Stimulated activated naive B cell treated with anti-CD40 and anti-IgM and Interleukin-4, amounts not matched to agents 10 μg/mL and 1 μg/mL and 100 μg/mL, for 72 hours (primary cell): ENCODE results near the gene SEPTIN5.
A peak's percentile ranks its signal among the peaks of the same experiment; 100 is the strongest.

Experiments used
- ATAC-seq, 2 donors: fragments of 150-1000 bp; cut with Tn5 transposase; replicated peaks; 2 replicates each; pipeline ENCODE4 v1.10.0; 2021; ENCODE audit warnings: moderate library complexity in 1 of 2
- DNase-seq: peaks from one replicate; pipeline ENCODE4 v3.0.0; 2021
- H3K27ac Mint-ChIP-seq: one replicate; pipeline ENCODE4 v1.8.0; 2022; ENCODE audit warnings: mild to moderate bottlenecking, mixed read lengths
- H3K27me3 Mint-ChIP-seq, 2 donors: one replicate each; pipeline ENCODE4 v1.8.0; 2022; ENCODE audit warnings: mixed read lengths in 2 of 2
- H3K36me3 Mint-ChIP-seq, 2 donors: one replicate each; pipeline ENCODE4 v1.8.0; 2022; ENCODE audit warnings: mixed read lengths in 2 of 2, mild to moderate bottlenecking in 1 of 2
- H3K4me1 Mint-ChIP-seq, 2 donors: one replicate each; pipeline ENCODE4 v1.8.0; 2022; ENCODE audit warnings: mixed read lengths in 2 of 2, mild to moderate bottlenecking in 1 of 2
- H3K4me3 Mint-ChIP-seq, 2 donors: one replicate each; pipeline ENCODE4 v1.8.0; 2022; ENCODE audit warnings: mild to moderate bottlenecking in 2 of 2, mixed read lengths in 2 of 2, moderate library complexity in 1 of 2
- H3K9me3 Mint-ChIP-seq, 2 donors: one replicate each; pipeline ENCODE4 v1.8.0; 2022; ENCODE audit warnings: mixed read lengths in 2 of 2, mild to moderate bottlenecking in 1 of 2

Gene SEPTIN5

GRCh38 chr22:19714312-19715187 is at the start of gene SEPTIN5:
Gene SEPTIN5 (plus strand): TSS chr22:19714503. CDS start chr22:19714589, 86 bp downstream.
- no peak within 1 kb of the TSS for H3K27ac Mint-ChIP-seq
- no peaks in the 10 kb centered on the region for H3K36me3 Mint-ChIP-seq
- DNase-seq (no peak), ATAC-seq (no peak)
- H3K4me3 Mint-ChIP-seq: peak within 1 kb of the TSS; percentile 63 to 78
- peaks cover 36 to 53% of the 10 kb centered on the region in 2 donors for H3K27me3 Mint-ChIP-seq
- H3K9me3 Mint-ChIP-seq: no peaks in the 10 kb centered on the region
- H3K4me1 Mint-ChIP-seq: peaks cover 11 to 19% of the 10 kb centered on the region in 2 donors

DNA sequence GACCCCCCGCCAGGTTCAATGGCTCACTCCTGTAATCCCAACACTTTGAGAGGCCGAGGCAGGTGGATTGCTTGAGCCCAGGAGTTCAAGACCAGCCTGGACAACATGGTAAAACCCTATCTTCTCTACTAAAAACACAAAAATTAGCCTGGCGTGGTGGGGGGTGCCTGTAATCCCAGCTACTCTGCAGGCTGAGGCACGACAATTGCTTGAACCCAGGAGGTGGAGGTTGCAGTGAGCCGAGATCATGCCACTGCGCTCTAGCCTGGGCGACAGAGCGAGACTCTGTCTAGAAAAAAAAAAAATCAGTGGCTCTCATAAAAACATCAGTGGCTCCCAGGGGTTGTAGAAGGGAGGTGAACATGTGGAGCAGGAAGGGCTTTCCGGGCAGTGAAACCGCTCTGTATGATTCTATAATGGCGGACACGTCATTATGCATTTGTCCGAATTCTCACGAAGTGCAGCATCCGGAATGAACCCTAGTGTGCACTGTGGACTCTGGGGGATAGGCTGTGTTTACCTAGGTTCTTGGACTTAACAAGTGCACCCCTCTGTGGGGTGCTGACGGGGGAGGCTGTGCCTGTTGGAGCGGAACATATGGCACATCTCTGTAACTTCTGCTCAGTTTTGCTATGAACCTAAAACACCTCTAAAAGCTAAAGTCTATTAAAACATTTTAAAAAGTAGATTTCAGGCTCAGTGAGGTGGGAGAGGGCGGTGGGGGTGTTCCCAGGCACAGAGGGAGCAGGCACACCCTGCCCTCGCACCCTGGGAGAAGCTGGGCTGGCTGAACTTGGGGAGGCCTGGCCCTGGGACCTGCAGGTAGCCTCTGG is 49.1 kb upstream of the SEPTIN5 start:
- Mint-ChIP-seq H3K36me3 (no peaks in the 10 kb centered on the region), H3K4me3 (no peak overlapping the region), H3K9me3 (no peaks in the 10 kb centered on the region), H3K4me1 (peaks cover 0 to under 1% of the 10 kb centered on the region in 2 donors), H3K27ac (no peak overlapping the region), H3K27me3 (peaks cover 11 to 13% of the 10 kb centered on the region in 2 donors)
- DNase-seq: no peak
- no peak for ATAC-seq

GRCh38 chr22:19665784-19666672 is 48.3 kb upstream of the SEPTIN5 start:
- Mint-ChIP-seq H3K4me1 (no peaks in the 10 kb centered on the region), H3K9me3 (no peaks in the 10 kb centered on the region), H3K27ac (no peak overlapping the region), H3K27me3 (peaks cover 11 to 13% of the 10 kb centered on the region in 2 donors), H3K36me3 (no peaks in the 10 kb centered on the region), H3K4me3 (no peak overlapping the region)
- no peak for DNase-seq
- no peak for ATAC-seq

DNA sequence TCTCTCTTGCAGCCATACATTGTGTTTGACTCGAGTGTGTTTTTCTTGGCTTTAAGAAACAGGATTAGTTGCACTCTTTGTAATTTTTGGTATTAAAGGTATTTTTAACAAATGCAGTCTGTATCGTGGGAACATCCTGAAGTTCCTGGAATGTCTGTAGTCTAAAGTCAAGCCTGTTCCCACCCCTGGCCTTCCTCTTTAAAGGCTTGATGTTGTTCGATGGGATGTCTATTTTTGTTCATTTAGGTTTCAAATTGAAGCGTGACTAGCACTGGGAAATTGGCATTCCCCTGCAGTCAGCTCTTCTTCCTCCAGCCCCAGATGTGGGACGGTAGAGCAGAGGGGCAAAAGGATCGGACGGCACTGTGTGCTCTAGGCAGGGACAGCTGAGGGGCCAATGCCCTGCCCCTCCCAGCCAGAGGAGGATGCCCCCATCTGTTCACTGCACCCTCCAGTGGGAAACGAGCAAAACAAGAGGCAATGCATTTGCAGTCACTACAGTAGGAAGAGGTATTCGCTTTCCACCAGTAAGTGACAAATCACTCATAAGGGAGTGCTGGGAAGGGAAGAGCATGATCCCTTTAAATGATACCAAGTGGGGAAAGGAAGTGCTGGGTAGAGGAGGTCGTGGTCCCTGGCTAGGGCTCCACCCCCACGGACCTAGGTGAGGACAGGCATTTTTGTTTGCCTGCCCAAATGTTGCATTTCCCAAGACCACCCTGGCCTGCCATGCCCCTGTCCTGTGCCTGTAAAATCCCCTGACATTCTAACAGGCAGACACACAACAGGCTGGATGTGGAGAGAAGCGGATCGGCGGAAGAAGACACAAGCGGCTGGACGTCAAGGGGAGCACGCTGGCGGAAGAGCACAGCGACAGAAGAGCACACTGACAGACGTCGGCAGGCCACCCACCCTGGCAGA is 47.4 kb upstream of the SEPTIN5 start:
- Mint-ChIP-seq H3K27me3 (peaks cover 11 to 15% of the 10 kb centered on the region in 2 donors), H3K36me3 (no peaks in the 10 kb centered on the region), H3K4me3 (no peak overlapping the region), H3K9me3 (peaks cover 0 to under 1% of the 10 kb centered on the region in 2 donors), H3K27ac (no peak overlapping the region), H3K4me1 (no peaks in the 10 kb centered on the region)
- DNase-seq: no peak
- no peak for ATAC-seq

DNA sequence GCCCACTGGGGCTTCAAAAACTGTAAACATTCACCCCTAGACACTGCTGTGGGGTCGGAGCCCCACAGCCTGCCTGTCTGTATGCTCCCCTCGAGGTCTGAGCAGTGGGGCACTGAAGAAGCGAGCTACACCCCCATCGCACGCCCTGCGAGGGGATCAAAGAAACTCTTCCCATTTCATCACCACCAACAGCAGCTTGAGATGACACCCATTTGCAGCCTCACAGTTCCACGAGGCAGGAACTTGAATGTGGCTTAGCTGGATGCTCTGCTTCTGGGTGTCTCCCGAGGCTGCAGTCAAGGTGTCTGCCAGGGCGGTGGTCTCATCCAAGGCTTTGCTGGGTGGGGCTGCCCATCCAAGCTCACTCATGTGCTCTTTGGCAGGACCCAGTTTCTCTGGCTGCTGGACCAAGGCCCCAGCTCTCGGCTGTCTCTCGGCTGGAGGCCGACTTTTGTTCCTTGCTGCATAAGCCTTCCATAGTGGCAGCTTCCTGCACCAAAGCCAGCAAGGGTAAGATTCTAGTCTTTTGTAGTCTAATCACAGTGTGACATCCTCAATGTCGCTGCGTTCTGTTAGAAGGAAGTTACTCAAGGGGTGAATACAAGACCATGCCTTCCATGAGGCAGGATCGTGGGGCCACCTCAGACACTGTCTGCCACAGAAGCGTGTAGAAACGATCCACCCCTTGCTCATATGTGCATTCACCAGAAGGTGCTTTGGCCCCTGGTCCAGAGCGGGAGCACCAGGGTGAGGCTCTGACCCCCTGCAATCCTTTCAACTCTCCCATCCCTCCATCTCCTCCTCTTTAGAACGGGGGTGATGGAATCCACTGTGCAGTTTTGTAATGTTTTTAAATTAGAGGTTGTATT is 46.2 kb upstream of the SEPTIN5 start:
- peaks cover 0 to 2% of the 10 kb centered on the region in 2 donors for H3K9me3 Mint-ChIP-seq
- H3K36me3 Mint-ChIP-seq: no peaks in the 10 kb centered on the region
- no peak for DNase-seq
- no peak for ATAC-seq
- peaks cover 15 to 17% of the 10 kb centered on the region in 2 donors for H3K27me3 Mint-ChIP-seq
- no peak overlapping the region for H3K27ac Mint-ChIP-seq
- no peak overlapping the region for H3K4me3 Mint-ChIP-seq
- H3K4me1 Mint-ChIP-seq: no peaks in the 10 kb centered on the region

- ATAC-seq (no peak), DNase-seq (no peak)
- H3K27me3 Mint-ChIP-seq: peaks cover 17 to 19% of the 10 kb centered on the region in 2 donors
- no peaks in the 10 kb centered on the region for H3K36me3 Mint-ChIP-seq
- H3K9me3 Mint-ChIP-seq: peaks cover 0 to 2% of the 10 kb centered on the region in 2 donors
- H3K4me3 Mint-ChIP-seq: no peak overlapping the region
- H3K4me1 Mint-ChIP-seq: no peaks in the 10 kb centered on the region
- no peak overlapping the region for H3K27ac Mint-ChIP-seq
These were observed 45.6 kb upstream of the SEPTIN5 start for GRCh38 chr22:19668748-19669147.

DNA sequence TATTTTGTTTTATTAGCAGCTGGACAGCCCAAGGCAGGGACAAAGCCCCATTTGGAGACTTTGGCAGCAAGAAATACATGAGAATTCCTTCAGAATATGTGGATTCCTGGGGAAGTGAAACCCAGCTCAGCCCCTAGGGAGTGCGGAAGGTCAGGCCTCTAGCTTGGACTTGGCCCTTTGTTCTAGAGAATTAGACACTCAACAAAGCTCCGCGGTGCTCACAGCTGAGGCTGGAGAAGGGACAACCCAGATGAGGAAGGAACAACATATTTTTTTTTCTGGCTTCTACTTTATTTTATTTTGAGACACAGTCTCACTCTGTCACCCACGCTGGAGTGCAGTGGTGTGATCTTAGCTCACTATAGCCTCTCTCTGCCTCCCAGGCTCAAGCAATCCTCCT is 44.7 kb upstream of the SEPTIN5 start:
- Mint-ChIP-seq H3K4me1 (no peaks in the 10 kb centered on the region), H3K4me3 (no peak overlapping the region), H3K36me3 (no peaks in the 10 kb centered on the region), H3K9me3 (peaks cover 0 to 2% of the 10 kb centered on the region in 2 donors), H3K27me3 (peaks cover 22 to 24% of the 10 kb centered on the region in 2 donors), H3K27ac (no peak overlapping the region)
- DNase-seq (no peak), ATAC-seq (no peak)

GRCh38 chr22:19671316-19671715 is 43.0 kb upstream of the SEPTIN5 start:
- H3K9me3 Mint-ChIP-seq: peaks cover 0 to 2% of the 10 kb centered on the region in 2 donors
- ATAC-seq (no peak), DNase-seq (no peak)
- no peaks in the 10 kb centered on the region for H3K4me1 Mint-ChIP-seq
- no peak overlapping the region for H3K4me3 Mint-ChIP-seq
- no peak overlapping the region for H3K27ac Mint-ChIP-seq
- H3K36me3 Mint-ChIP-seq: no peaks in the 10 kb centered on the region
- H3K27me3 Mint-ChIP-seq: peaks cover 18 to 25% of the 10 kb centered on the region in 2 donors

GRCh38 chr22:19672054-19672776 is 42.1 kb upstream of the SEPTIN5 start:
- H3K4me3 Mint-ChIP-seq: no peak overlapping the region
- ATAC-seq: no peak
- DNase-seq: no peak
- H3K27me3 Mint-ChIP-seq: peaks cover 13 to 22% of the 10 kb centered on the region in 2 donors
- H3K9me3 Mint-ChIP-seq: peaks cover 0 to 2% of the 10 kb centered on the region in 2 donors
- no peak overlapping the region for H3K27ac Mint-ChIP-seq
- no peaks in the 10 kb centered on the region for H3K4me1 Mint-ChIP-seq
- H3K36me3 Mint-ChIP-seq: no peaks in the 10 kb centered on the region

GRCh38 chr22:19673660-19674059 is 40.6 kb upstream of the SEPTIN5 start:
- Mint-ChIP-seq H3K9me3 (peaks cover 0 to 2% of the 10 kb centered on the region in 2 donors), H3K4me3 (no peak overlapping the region), H3K27ac (no peak overlapping the region), H3K27me3 (peaks cover 16 to 28% of the 10 kb centered on the region in 2 donors), H3K36me3 (no peaks in the 10 kb centered on the region), H3K4me1 (no peaks in the 10 kb centered on the region)
- ATAC-seq (no peak), DNase-seq (no peak)

GRCh38 chr22:19674129-19674928 is 40.0 kb upstream of the SEPTIN5 start:
- H3K4me3 Mint-ChIP-seq: no peak overlapping the region
- no peaks in the 10 kb centered on the region for H3K36me3 Mint-ChIP-seq
- no peaks in the 10 kb centered on the region for H3K4me1 Mint-ChIP-seq
- no peak for ATAC-seq
- peaks cover 0 to 2% of the 10 kb centered on the region in 2 donors for H3K9me3 Mint-ChIP-seq
- H3K27me3 Mint-ChIP-seq: peaks cover 19 to 32% of the 10 kb centered on the region in 2 donors
- no peak for DNase-seq
- H3K27ac Mint-ChIP-seq: no peak overlapping the region
